H1 (cell line): ENCODE results near the gene HACD1. TPM values are rescaled to one million over a fixed set of nuclear protein-coding genes. Genes with fewer than 3 reads are reported as not detected.

Source experiments
- CTCF ChIA-PET: fragments of 300-600 bp; sonication (Branson Sonifier 250); formaldehyde crosslinking; loops from one replicate; lab custom pipeline; 2021; ENCODE audit not compliant: partially characterized antibody; lab: Charles Lee
- POLR2A ChIA-PET: fragments of 300-600 bp; sonication (Branson Sonifier 250); formaldehyde crosslinking; loops from one replicate; lab custom pipeline; 2021; ENCODE audit warnings: inconsistent platforms; ENCODE audit not compliant: partially characterized antibody; lab: Charles Lee
- DNase-seq, 2 experiments: peaks; one replicate each; pipeline versions ENCODE4 v3.0.0 to v3.0.0-alpha.2; 2010 to 2022; ENCODE audit warnings: low spot score in 2 of 2, low read depth in 1 of 2, mixed read lengths in 1 of 2
- FAIRE-seq: peaks from 2 replicates; lab custom pipeline; 2011; peaks lifted over from hg19 to GRCh38; lab: Jason Lieb, UNC
- H2AFZ ChIP-seq: 2 replicates; pipeline ENCODE4 v1.8.1; 2012; ENCODE audit warnings: low read length, inconsistent platforms
- H2AK5ac ChIP-seq: 2 replicates; pipeline ENCODE4 v1.6.1; 2013; ENCODE audit warnings: low read depth, low read length
- H2BK120ac ChIP-seq: replicated peaks from 2 replicates; pipeline ENCODE3; 2013; ENCODE audit warnings: low read depth, low read length, inconsistent platforms
- H2BK12ac ChIP-seq: 2 replicates; pipeline ENCODE4 v1.6.1; 2013; ENCODE audit warnings: low read depth, low read length
- H2BK15ac ChIP-seq: 2 replicates; pipeline ENCODE4 v1.6.1; 2013; ENCODE audit warnings: low read length
- H2BK20ac ChIP-seq: 2 replicates; pipeline ENCODE4 v1.6.1; 2013; ENCODE audit warnings: low read length
- H2BK5ac ChIP-seq: 2 replicates; pipeline ENCODE4 v1.6.1; 2013; ENCODE audit warnings: low read depth, low read length
- H3K14ac ChIP-seq: 2 replicates; pipeline ENCODE4 v1.6.1; 2013; ENCODE audit warnings: inconsistent platforms; ENCODE audit not compliant: insufficient read length
- H3K18ac ChIP-seq: 2 replicates; pipeline ENCODE4 v1.6.1; 2013; ENCODE audit warnings: low read length; ENCODE audit errors: extremely low read depth
- H3K23ac ChIP-seq: 2 replicates; pipeline ENCODE4 v1.6.1; 2013; ENCODE audit warnings: inconsistent platforms; ENCODE audit not compliant: insufficient read length
- H3K23me2 ChIP-seq: 2 replicates; pipeline ENCODE4 v1.6.1; 2013; ENCODE audit warnings: low read depth, low read length
- H3K27ac ChIP-seq: 2 replicates; pipeline ENCODE4 v1.6.1; 2011; ENCODE audit warnings: low read depth, low read length, inconsistent platforms
- H3K27me3 ChIP-seq, 4 experiments: replicated peaks in 1 of 4; 1 replicate in 1 of 4; 2 replicates in 3 of 4; pipeline versions ENCODE4 v1.6.1 to v1.8.1; 2011 to 2013; ENCODE audit warnings: low read length in 3 of 4, mild to moderate bottlenecking in 3 of 4, inconsistent platforms in 2 of 4, mixed read lengths in 2 of 4, moderate library complexity in 1 of 4; ENCODE audit not compliant: control insufficient read depth in 3 of 4, insufficient read depth in 3 of 4; ENCODE audit errors: extremely low read depth in 1 of 4
- H3K36me3 ChIP-seq, 4 experiments: 2 replicates each; pipeline versions ENCODE4 v1.6.1 to v1.8.1; 2011 to 2013; ENCODE audit warnings: mild to moderate bottlenecking in 4 of 4, low read length in 3 of 4, moderate library complexity in 2 of 4, control low read depth in 1 of 4, inconsistent platforms in 1 of 4; ENCODE audit not compliant: insufficient read depth in 4 of 4, control insufficient read depth in 2 of 4
- H3K4ac ChIP-seq: replicated peaks from 2 replicates; pipeline ENCODE3; 2013; ENCODE audit warnings: low read length, low read depth, mixed read lengths, inconsistent platforms; ENCODE audit not compliant: insufficient read length
- H3K4me1 ChIP-seq, 4 experiments: replicated peaks in 1 of 4; 1 replicate in 1 of 4; 2 replicates in 3 of 4; pipeline versions ENCODE4 v1.6.1 to v1.8.1; 2011 to 2013; ENCODE audit warnings: low read length in 3 of 4, inconsistent platforms in 2 of 4, mixed read lengths in 1 of 4; ENCODE audit not compliant: insufficient read depth in 4 of 4, control insufficient read depth in 3 of 4
- H3K4me2 ChIP-seq, 2 experiments: 2 replicates each; pipeline versions ENCODE4 v1.6.1 to v1.8.1; 2011 to 2013; ENCODE audit warnings: low read depth in 2 of 2, low read length in 2 of 2, control low read depth in 1 of 2, inconsistent platforms in 1 of 2, mild to moderate bottlenecking in 1 of 2; ENCODE audit not compliant: insufficient read depth in 1 of 2
- H3K4me3 ChIP-seq, 4 experiments: fragments of 200-600, 300-600 bp in 1 of 4; sonication (generic), shearing (Covaris generic), sonication (Bioruptor Twin) in 1 of 4; 2 replicates each; pipeline versions ENCODE4 v1.5.1 to v1.8.1; 2011 to 2016; ENCODE audit warnings: low read length in 4 of 4, low read depth in 3 of 4, control low read depth in 2 of 4, inconsistent platforms in 2 of 4, mild to moderate bottlenecking in 2 of 4, mixed read lengths in 1 of 4, moderate library complexity in 1 of 4; ENCODE audit not compliant: insufficient read depth in 2 of 4; ENCODE audit errors: extremely low read depth in 1 of 4
- H3K56ac ChIP-seq: replicated peaks from 2 replicates; pipeline ENCODE3; 2013; ENCODE audit warnings: low read depth, mild to moderate bottlenecking, mixed read lengths, low read length, inconsistent platforms; ENCODE audit not compliant: insufficient read length
- H3K79me1 ChIP-seq: 2 replicates; pipeline ENCODE4 v1.6.1; 2013; ENCODE audit warnings: low read depth, low read length, control low read depth
- H3K79me2 ChIP-seq, 2 experiments: 2 replicates each; pipeline versions ENCODE4 v1.6.1 to v1.8.1; 2012 to 2013; ENCODE audit warnings: low read length in 2 of 2, mild to moderate bottlenecking in 2 of 2, inconsistent platforms in 1 of 2; ENCODE audit not compliant: insufficient read depth in 2 of 2, control insufficient read depth in 1 of 2
- H3K9ac ChIP-seq, 4 experiments: replicated peaks in 1 of 4; 1 replicate in 1 of 4; 2 replicates in 3 of 4; pipeline versions ENCODE4 v1.6.1 to v1.8.1; 2011 to 2013; ENCODE audit warnings: low read depth in 3 of 4, low read length in 3 of 4, control low read depth in 2 of 4, mild to moderate bottlenecking in 2 of 4, moderate library complexity in 2 of 4, inconsistent platforms in 1 of 4; ENCODE audit errors: extremely low read depth in 1 of 4
- H3K9me3 ChIP-seq, 2 experiments: 2 replicates each; pipeline versions ENCODE4 v1.6.1 to v1.8.1; 2012 to 2013; ENCODE audit warnings: mild to moderate bottlenecking in 2 of 2, moderate library complexity in 2 of 2, control low read depth in 1 of 2, inconsistent platforms in 1 of 2, low read depth in 1 of 2, low read length in 1 of 2, mixed read lengths in 1 of 2; ENCODE audit not compliant: insufficient read depth in 2 of 2
- H4K20me1 ChIP-seq, 2 experiments: replicated peaks in 1 of 2; 2 replicates each; pipeline versions ENCODE3 to v1.8.1; 2011 to 2013; ENCODE audit warnings: inconsistent platforms in 2 of 2, low read length in 2 of 2, mild to moderate bottlenecking in 1 of 2; ENCODE audit not compliant: insufficient read depth in 2 of 2, control insufficient read depth in 1 of 2
- H4K5ac ChIP-seq: 2 replicates; pipeline ENCODE4 v1.6.1; 2013; ENCODE audit warnings: low read length, low read depth, mixed read lengths, inconsistent platforms; ENCODE audit not compliant: insufficient read length
- H4K8ac ChIP-seq: 2 replicates; pipeline ENCODE4 v1.8.0; 2013; ENCODE audit warnings: mild to moderate bottlenecking, moderate library complexity, low read length, inconsistent platforms; ENCODE audit not compliant: insufficient read depth; ENCODE audit errors: extremely low read depth
- H4K91ac ChIP-seq: replicated peaks from 2 replicates; pipeline ENCODE3; 2013; ENCODE audit warnings: low read length, mixed read lengths, inconsistent platforms; ENCODE audit not compliant: insufficient read length
- ATF2 ChIP-seq: IDR thresholded peaks from 2 replicates; pipeline ENCODE4 v1.6.1; 2012; ENCODE audit warnings: low read length, inconsistent platforms
- ATF3 ChIP-seq: IDR thresholded peaks from 2 replicates; pipeline ENCODE4 v1.6.1; 2011; ENCODE audit warnings: low read depth, mild to moderate bottlenecking, low read length; ENCODE audit not compliant: insufficient read depth
- BCL11A ChIP-seq, 2 experiments: IDR thresholded peaks; one replicate each; pipeline ENCODE4 v1.6.1; 2011; ENCODE audit warnings: low read depth in 2 of 2, low read length in 2 of 2, mild to moderate bottlenecking in 2 of 2
- CBX5 ChIP-seq: fragments of 300-800, 300-1000 bp; sonication (generic); IDR thresholded peaks from 2 replicates; pipeline ENCODE4 v1.7.1; 2016; ENCODE audit warnings: antibody characterized with exemption, low read length, low read depth
- E2F6 ChIP-seq: IDR thresholded peaks from 2 replicates; pipeline ENCODE4 v1.6.1; 2012; ENCODE audit warnings: inconsistent platforms
- HDAC2 ChIP-seq, 2 experiments: fragments of 300-600 bp in 1 of 2; sonication (generic) in 1 of 2; IDR thresholded peaks; 2 replicates each; pipeline ENCODE4 v1.6.1; 2011 to 2012; ENCODE audit warnings: low read depth in 2 of 2, low read length in 2 of 2, mild to moderate bottlenecking in 2 of 2, moderate library complexity in 2 of 2, borderline replicate concordance in 1 of 2, inconsistent platforms in 1 of 2
- NANOG ChIP-seq: IDR thresholded peaks from 2 replicates; pipeline ENCODE4 v1.6.1; 2011; ENCODE audit warnings: low read length, low read depth, mild to moderate bottlenecking, inconsistent platforms; ENCODE audit not compliant: insufficient read depth, poor library complexity, severe bottlenecking
- RBBP5 ChIP-seq: IDR thresholded peaks from 2 replicates; pipeline ENCODE4 v1.7.1; 2012; ENCODE audit warnings: low read depth, mild to moderate bottlenecking, inconsistent platforms, low read length, moderate library complexity, borderline replicate concordance
- SP1 ChIP-seq: IDR thresholded peaks from 2 replicates; pipeline ENCODE4 v1.6.1; 2011; ENCODE audit warnings: low read depth, low read length
- SUZ12 ChIP-seq: fragments of 200-600 bp; sonication (generic); IDR thresholded peaks from 2 replicates; pipeline ENCODE4 v1.6.1; 2012; ENCODE audit warnings: mild to moderate bottlenecking, inconsistent platforms, low read length, moderate library complexity, mixed read lengths
- TCF12 ChIP-seq: IDR thresholded peaks from 2 replicates; pipeline ENCODE4 v1.6.1; 2011; ENCODE audit warnings: low read depth, mild to moderate bottlenecking, low read length
- WGBS, 2 experiments: shearing (Covaris generic) in 1 of 2; methylation state at CpG; one replicate each; pipeline versions ENCODE4 v1.1.6 to v1.1.7; 2013 to 2015; ENCODE audit warnings: low lambda C conversion rate in 2 of 2, mixed read lengths in 2 of 2, inconsistent platforms in 1 of 2, low coverage in 1 of 2, missing lambda C conversion rate in 1 of 2; ENCODE audit not compliant: insufficient replicate concordance in 2 of 2, insufficient coverage in 1 of 2, insufficient read length in 1 of 2; ENCODE audit errors: extremely low coverage in 1 of 2, missing lambda C conversion rate in 1 of 2; 5-methylcytosine and 5-hydroxymethylcytosine counted together
- polyA plus RNA-seq, 7 experiments: library from polyadenylated mRNA; depleted of rRNA in 3 of 7; stranded (reverse) in 5 of 7; unstranded in 2 of 7; fragments of >200 nt in 5 of 7; fragments of 200-250 nt in 2 of 7; gene quantifications; 1 replicate in 5 of 7; 2 replicates in 1 of 7; 4 replicates in 1 of 7; pipeline versions ENCODE4 v1.2.1 to v1.2.3, GENCODE V29; 2011 to 2013; ENCODE audit warnings: missing spikeins in 2 of 7, mixed read lengths in 2 of 7
- total RNA-seq: library from RNA; stranded (reverse); fragmentation: NEBNext Ultra II Directional; extraction: Animal tissue kit (Norgen Biotek cat#: 25700); gene quantifications from 2 replicates; pipeline ENCODE4 v1.2.1, GENCODE V29; 2021

Gene HACD1
- total and polyA plus RNA-seq, 2 of the 8 experiments (the other 6 are each of a cell fraction or from before 2014, with no cell fraction given) = 18.7 to 30.8 TPM

- POLR2A ChIA-PET = no interaction called here
- TF ChIP-seq RBBP5 (no peak), BCL11A (IDR thresholded peaks at IDR 0.05; ENCODE audit: low read depth in 2 of 2, low read length in 2 of 2) (no peak), TCF12 (no peak), NANOG (no peak), SUZ12 (no peak), E2F6 (no peak), CBX5 (no peak), ATF3 (no peak), HDAC2 (IDR thresholded peaks at IDR 0.05; ENCODE audit: borderline replicate concordance in 1 of 2, low read depth in 2 of 2, low read length in 2 of 2) (no peak), SP1 (no peak), ATF2 (no peak)
Measured at GRCh38 chr10:17564911-17565310, 52.3 kb downstream of the HACD1 start.

More at GRCh38 chr10:17564911-17565310, 52.3 kb downstream of the HACD1 start:
- no peaks in the 10 kb centered on the region for H3K9me3 ChIP-seq
- H3K79me1 ChIP-seq = no peaks in the 10 kb centered on the region
- DNase-seq = no peak
- no peaks in the 10 kb centered on the region for H3K36me3 ChIP-seq
- 95% methylated on average over 3 of the region's 3 CpGs; no CpG with 5 or more reads in 1 of the 2 experiments for WGBS, 2 experiments
- FAIRE-seq = no peak
- no peak overlapping the region for H2BK5ac ChIP-seq
- no peak overlapping the region for H3K14ac ChIP-seq
- H3K4me3 ChIP-seq = no peak overlapping the region
- H3K18ac ChIP-seq = no peak overlapping the region
- no peak overlapping the region for H3K56ac ChIP-seq
- no peaks in the 10 kb centered on the region for H4K20me1 ChIP-seq
- no peaks in the 10 kb centered on the region for H3K27me3 ChIP-seq
- H4K5ac ChIP-seq = no peak overlapping the region
- H2AFZ ChIP-seq = no peak overlapping the region
- no peak overlapping the region for H2BK20ac ChIP-seq
- H2BK15ac ChIP-seq = no peak overlapping the region
- no peak overlapping the region for H3K23ac ChIP-seq
- peaks cover 0 to 6% (median 2%) of the 10 kb centered on the region in 4 experiments; a peak in 2 of 7 replicates for H3K4me1 ChIP-seq
- H3K23me2 ChIP-seq = no peaks in the 10 kb centered on the region; the same call in 1 of the 2 replicates
- H3K79me2 ChIP-seq = no peaks in the 10 kb centered on the region
- no peak overlapping the region for H3K4ac ChIP-seq
- H4K8ac ChIP-seq = no peak overlapping the region
- no peak overlapping the region for H2AK5ac ChIP-seq
- H3K4me2 ChIP-seq = no peak overlapping the region
- CTCF ChIA-PET = interaction anchor here (0.9 kb wide), 1 partner anchor 21 kb away, joined by 3 read pairs; no protein-coding TSS in a partner anchor
- no peak overlapping the region for H2BK120ac ChIP-seq
- H4K91ac ChIP-seq = no peak overlapping the region
- H3K9ac ChIP-seq = no peak overlapping the region
- H3K27ac ChIP-seq = no peak overlapping the region
- H2BK12ac ChIP-seq = no peak overlapping the region
